HEK293T (cell line): Measurements from ENCODE around the gene PRR36.

Experiments used
- BHLHE40 ChIP-seq: fragments of 450-650 bp; IDR thresholded peaks from 2 replicates; pipeline ENCODE4 v1.6.1; 2016; ENCODE audit warnings: mild to moderate bottlenecking, moderate library complexity, borderline replicate concordance
- ELF4 ChIP-seq: fragments of 450-650 bp; IDR thresholded peaks from 2 replicates; pipeline ENCODE4 v1.6.1; 2017; ENCODE audit warnings: antibody characterized with exemption
- FOXK2 ChIP-seq: fragments of 450-650 bp; IDR thresholded peaks from 2 replicates; pipeline ENCODE4 v1.6.1; 2016; ENCODE audit warnings: mild to moderate bottlenecking
- FOXM1 ChIP-seq: fragments of 450-650 bp; IDR thresholded peaks from 2 replicates; pipeline ENCODE4 v1.6.1; 2017; ENCODE audit warnings: mild to moderate bottlenecking, borderline replicate concordance
- LEF1 ChIP-seq: fragments of 450-650 bp; IDR thresholded peaks from 2 replicates; pipeline ENCODE4 v1.6.1; 2017; ENCODE audit warnings: mild to moderate bottlenecking, borderline replicate concordance
- NFRKB ChIP-seq: fragments of 450-650 bp; IDR thresholded peaks from 2 replicates; pipeline ENCODE4 v1.6.1; 2016; ENCODE audit warnings: mild to moderate bottlenecking, moderate library complexity
- SP1 ChIP-seq: fragments of 450-650 bp; IDR thresholded peaks from 2 replicates; pipeline ENCODE4 v1.6.1; 2017

- TF ChIP-seq SP1 (no peak), LEF1 (no peak), FOXK2 (no peak), ELF4 (no peak), BHLHE40 (no peak), FOXM1 (no peak), NFRKB (no peak)
These were observed 42.7 kb downstream of the PRR36 start for GRCh38 chr19:7831452-7831851.
